Neuronal stem cell (in vitro differentiated cells): ENCODE measurements around the gene QRSL1.

Experiments
- DNase-seq: peaks from one replicate; pipeline ENCODE4 v3.0.0-alpha.2; 2013; ENCODE audit warnings: low spot score
- H2AFZ ChIP-seq: one replicate; pipeline ENCODE4 v1.6.1; 2013; ENCODE audit warnings: mild to moderate bottlenecking, low read length, inconsistent platforms
- H2AK5ac ChIP-seq: 2 replicates; pipeline ENCODE4 v1.6.1; 2013; ENCODE audit warnings: low read depth, mild to moderate bottlenecking, inconsistent platforms, low read length, moderate library complexity, mixed read lengths
- H2BK120ac ChIP-seq: 2 replicates; pipeline ENCODE4 v1.6.1; 2013; ENCODE audit warnings: low read depth, mild to moderate bottlenecking, inconsistent platforms, low read length, moderate library complexity, mixed read lengths
- H2BK12ac ChIP-seq: one replicate; pipeline ENCODE4 v1.6.1; 2013; ENCODE audit warnings: low read length, inconsistent platforms
- H2BK15ac ChIP-seq: 2 replicates; pipeline ENCODE4 v1.6.1; 2013; ENCODE audit warnings: mild to moderate bottlenecking, low read length, inconsistent platforms, mixed read lengths
- H2BK5ac ChIP-seq: one replicate; pipeline ENCODE4 v1.6.1; 2013; ENCODE audit warnings: inconsistent platforms, mild to moderate bottlenecking, low read length, moderate library complexity
- H3K14ac ChIP-seq: one replicate; pipeline ENCODE4 v1.6.1; 2013; ENCODE audit warnings: low read length, inconsistent platforms
- H3K18ac ChIP-seq: 2 replicates; pipeline ENCODE4 v1.6.1; 2013; ENCODE audit warnings: low read length, inconsistent platforms
- H3K23ac ChIP-seq: 2 replicates; pipeline ENCODE4 v1.6.1; 2013; ENCODE audit warnings: low read depth, mild to moderate bottlenecking, mixed read lengths, low read length, inconsistent platforms; ENCODE audit not compliant: poor library complexity
- H3K27ac ChIP-seq: replicated peaks from 3 replicates; pipeline ENCODE4 v1.5.1; 2013; ENCODE audit warnings: low read length, inconsistent platforms
- H3K27me3 ChIP-seq, 3 experiments: 2 replicates each; pipeline ENCODE4 v1.6.1; 2013; ENCODE audit warnings: low read length in 3 of 3, mild to moderate bottlenecking in 2 of 3, inconsistent platforms in 1 of 3, low read depth in 1 of 3, mixed read lengths in 1 of 3, moderate library complexity in 1 of 3; ENCODE audit not compliant: control insufficient read depth in 3 of 3, insufficient read depth in 3 of 3
- H3K36me3 ChIP-seq, 2 donors: replicated peaks in 1 of 2; 2 replicates each; pipeline ENCODE4 v1.6.1; 2013; ENCODE audit warnings: low read length in 2 of 2; ENCODE audit not compliant: control insufficient read depth in 2 of 2, insufficient read depth in 2 of 2
- H3K4ac ChIP-seq: 2 replicates; pipeline ENCODE4 v1.6.1; 2013; ENCODE audit warnings: inconsistent platforms, mild to moderate bottlenecking, low read length, moderate library complexity
- H3K4me1 ChIP-seq, 2 donors: 1 replicate in 1 of 2; 2 replicates in 1 of 2; pipeline ENCODE4 v1.6.1; 2013; ENCODE audit warnings: low read length in 2 of 2, low read depth in 1 of 2; ENCODE audit not compliant: control insufficient read depth in 2 of 2, insufficient read depth in 1 of 2
- H3K4me2 ChIP-seq: one replicate; pipeline ENCODE4 v1.6.1; 2013; ENCODE audit warnings: mild to moderate bottlenecking, low read length, inconsistent platforms; ENCODE audit not compliant: insufficient read depth, poor library complexity, severe bottlenecking
- H3K4me3 ChIP-seq, 2 donors: 2 replicates each; pipeline ENCODE4 v1.5.1; 2013; ENCODE audit warnings: low read length in 2 of 2, mild to moderate bottlenecking in 2 of 2, inconsistent platforms in 1 of 2, moderate library complexity in 1 of 2
- H3K79me1 ChIP-seq: one replicate; pipeline ENCODE4 v1.6.1; 2013; ENCODE audit warnings: low read depth, mild to moderate bottlenecking, inconsistent platforms, low read length, moderate library complexity
- H3K9ac ChIP-seq: one replicate; pipeline ENCODE4 v1.6.1; 2013; ENCODE audit warnings: mild to moderate bottlenecking, low read depth, low read length, inconsistent platforms; ENCODE audit not compliant: poor library complexity
- H3K9me3 ChIP-seq, 2 donors: replicated peaks in 1 of 2; 2 replicates each; pipeline versions ENCODE3 to v1.6.1; 2013; ENCODE audit warnings: low read length in 2 of 2, mild to moderate bottlenecking in 2 of 2, inconsistent platforms in 1 of 2, low read depth in 1 of 2, mixed read lengths in 1 of 2, moderate library complexity in 1 of 2; ENCODE audit not compliant: control insufficient read depth in 2 of 2, insufficient read depth in 1 of 2
- H4K8ac ChIP-seq: one replicate; pipeline ENCODE4 v1.6.1; 2013; ENCODE audit warnings: low read depth, mild to moderate bottlenecking, inconsistent platforms, low read length, moderate library complexity
- H4K91ac ChIP-seq: one replicate; pipeline ENCODE4 v1.6.1; 2013; ENCODE audit warnings: low read length, low read depth, mild to moderate bottlenecking, inconsistent platforms; ENCODE audit not compliant: poor library complexity
- WGBS, 2 donors: extraction: QIAGEN DNeasy Blood & Tissue Kit; methylation state at CpG; one replicate each; pipeline ENCODE4 v1.1.7; 2013; ENCODE audit warnings: missing lambda C conversion rate in 2 of 2, mixed read lengths in 1 of 2; ENCODE audit not compliant: insufficient read length in 2 of 2, insufficient replicate concordance in 1 of 2; ENCODE audit errors: extremely low coverage in 2 of 2; 5-methylcytosine and 5-hydroxymethylcytosine counted together

Gene QRSL1

DNA sequence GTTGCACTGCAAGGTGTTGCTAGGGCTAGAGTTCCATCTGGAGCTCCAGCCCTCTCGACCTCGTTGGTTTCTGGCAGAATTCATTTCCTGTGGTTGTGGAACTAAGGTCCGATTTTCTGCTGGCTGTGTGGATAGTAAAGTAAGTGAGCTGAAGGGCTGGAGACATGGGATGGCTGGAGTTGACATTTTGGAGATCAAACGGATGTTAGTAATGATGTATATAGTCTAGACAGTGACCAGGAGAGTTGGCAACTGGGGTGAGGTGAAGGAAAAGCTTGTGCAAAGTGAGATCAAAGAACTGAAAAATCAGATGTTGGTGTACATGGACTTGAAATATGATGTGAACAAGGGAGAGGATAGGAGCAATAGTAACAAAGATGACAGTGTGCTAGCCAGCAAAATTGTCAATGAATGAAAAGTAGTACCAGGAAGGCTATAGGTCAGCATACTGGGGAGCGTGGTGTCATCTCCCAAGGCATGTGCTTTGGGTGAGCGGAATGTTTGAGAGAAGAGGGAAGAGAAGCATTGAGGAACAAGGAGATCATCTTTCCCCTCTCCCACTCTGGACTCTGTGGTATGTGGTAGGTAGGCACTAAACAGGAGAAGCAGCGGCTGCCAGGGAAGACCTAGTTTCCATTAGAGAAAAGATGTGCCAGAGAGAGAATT lies 7.8 kb downstream of the QRSL1 start:
- DNase-seq = no peak
- no peak overlapping the region for H2AFZ ChIP-seq
- H2AK5ac ChIP-seq = no peak overlapping the region
- H3K4me2 ChIP-seq = no peak overlapping the region
- H3K79me1 ChIP-seq = peaks cover 1% of the 10 kb centered on the region
- H2BK5ac ChIP-seq = no peak overlapping the region
- no peak overlapping the region for H4K91ac ChIP-seq
- H2BK15ac ChIP-seq = no peak overlapping the region
- no peaks in the 10 kb centered on the region for H3K9me3 ChIP-seq
- H3K14ac ChIP-seq = no peak overlapping the region
- H3K4ac ChIP-seq = no peak overlapping the region
- H3K18ac ChIP-seq = no peak overlapping the region
- no peak overlapping the region for H3K4me3 ChIP-seq
- no peak overlapping the region for H4K8ac ChIP-seq
- no peak overlapping the region for H3K9ac ChIP-seq
- H3K27ac ChIP-seq = no peak overlapping the region
- H3K4me1 ChIP-seq = no peaks in the 10 kb centered on the region
- no peak overlapping the region for H3K23ac ChIP-seq
- H2BK120ac ChIP-seq = no peak overlapping the region
- no peaks in the 10 kb centered on the region for H3K27me3 ChIP-seq
- H3K36me3 ChIP-seq = peaks cover 0 to 19% of the 10 kb centered on the region in 2 donors
- WGBS, 2 donors = no CpG with 5 or more reads among the region's 7 CpGs
- H2BK12ac ChIP-seq = no peak overlapping the region

DNA sequence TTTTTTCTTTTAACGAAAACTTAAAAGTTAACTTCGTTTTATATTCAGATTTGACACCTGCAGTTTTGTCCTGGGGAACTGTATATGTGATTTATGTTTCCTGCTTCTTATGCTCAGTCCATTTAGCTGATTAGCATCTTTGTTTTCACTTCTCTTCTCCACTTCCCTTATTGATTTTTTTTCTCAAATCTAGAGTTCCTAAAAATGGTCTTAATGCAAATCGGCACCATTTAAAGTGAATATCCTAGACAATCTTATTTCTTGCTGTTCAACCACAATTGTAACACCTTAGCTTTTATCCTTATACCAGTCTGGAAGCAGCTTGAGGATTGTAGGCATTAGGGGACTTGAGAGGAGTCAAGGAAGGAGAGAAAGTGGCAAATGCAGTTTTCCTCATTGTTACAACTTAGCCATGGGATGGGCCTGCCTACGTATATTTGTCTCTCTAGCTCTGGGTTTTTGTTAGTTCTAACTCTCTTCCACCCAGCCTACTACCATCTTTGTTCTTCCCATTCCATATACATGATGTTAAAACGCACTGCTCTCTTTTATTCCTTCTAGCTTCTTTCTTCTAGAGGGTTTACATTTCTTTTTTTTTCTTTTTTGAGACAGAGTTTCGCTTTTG lies 8.5 kb downstream of the QRSL1 start:
- no peak overlapping the region for H3K4me2 ChIP-seq
- no peak overlapping the region for H2BK120ac ChIP-seq
- H3K4ac ChIP-seq = no peak overlapping the region
- no peak overlapping the region for H4K91ac ChIP-seq
- DNase-seq = no peak
- H2AFZ ChIP-seq = no peak overlapping the region
- H2BK15ac ChIP-seq = no peak overlapping the region
- no peaks in the 10 kb centered on the region for H3K9me3 ChIP-seq
- H2BK5ac ChIP-seq = no peak overlapping the region
- no CpG with 5 or more reads among the region's 6 CpGs for WGBS, 2 donors
- H3K4me1 ChIP-seq = no peaks in the 10 kb centered on the region
- no peak overlapping the region for H3K18ac ChIP-seq
- H3K79me1 ChIP-seq = peaks cover 1% of the 10 kb centered on the region
- H3K14ac ChIP-seq = no peak overlapping the region
- H3K27me3 ChIP-seq = no peaks in the 10 kb centered on the region
- H2AK5ac ChIP-seq = no peak overlapping the region
- no peak overlapping the region for H3K23ac ChIP-seq
- H4K8ac ChIP-seq = no peak overlapping the region
- H3K9ac ChIP-seq = no peak overlapping the region
- H3K4me3 ChIP-seq = no peak overlapping the region
- H3K27ac ChIP-seq = no peak overlapping the region
- H3K36me3 ChIP-seq = peaks cover 3 to 25% of the 10 kb centered on the region in 2 donors
- H2BK12ac ChIP-seq = no peak overlapping the region

DNA sequence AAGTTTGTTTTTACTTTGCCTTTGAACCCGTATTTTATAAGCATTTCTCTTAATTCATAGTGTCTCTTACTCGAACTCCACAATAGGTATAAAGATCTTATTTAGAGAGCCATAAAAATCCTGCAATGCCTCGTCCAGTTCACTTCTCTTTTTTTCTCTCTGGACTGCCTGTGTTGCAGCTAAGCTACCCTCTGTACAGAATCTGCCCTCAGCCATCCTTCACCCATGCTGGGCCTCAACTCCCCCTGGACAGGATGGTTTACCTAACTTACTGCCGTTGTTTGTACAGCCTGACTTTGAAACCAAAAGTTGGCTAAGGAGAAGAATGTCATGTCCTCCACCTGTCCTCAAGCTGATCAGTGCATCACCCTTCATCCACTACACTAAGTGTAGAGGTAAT lies 10.4 kb downstream of the QRSL1 start:
- H3K36me3 ChIP-seq = peaks cover 3 to 45% of the 10 kb centered on the region in 2 donors
- no peak overlapping the region for H3K23ac ChIP-seq
- H3K4me2 ChIP-seq = no peak overlapping the region
- H2AFZ ChIP-seq = no peak overlapping the region
- H3K27ac ChIP-seq = no peak overlapping the region
- H3K9ac ChIP-seq = no peak overlapping the region
- no peak overlapping the region for H4K8ac ChIP-seq
- H3K4me1 ChIP-seq = no peaks in the 10 kb centered on the region
- no peak overlapping the region for H2AK5ac ChIP-seq
- H2BK12ac ChIP-seq = no peak overlapping the region
- H3K27me3 ChIP-seq = no peaks in the 10 kb centered on the region
- H3K4me3 ChIP-seq = no peak overlapping the region
- no peak for DNase-seq
- H3K4ac ChIP-seq = no peak overlapping the region
- H3K14ac ChIP-seq = no peak overlapping the region
- H3K9me3 ChIP-seq = no peaks in the 10 kb centered on the region
- no peak overlapping the region for H2BK120ac ChIP-seq
- no peak overlapping the region for H2BK15ac ChIP-seq
- H4K91ac ChIP-seq = no peak overlapping the region
- no peak overlapping the region for H2BK5ac ChIP-seq
- H3K18ac ChIP-seq = no peak overlapping the region
- peaks cover 3% of the 10 kb centered on the region for H3K79me1 ChIP-seq
- no CpG with 5 or more reads among the region's 4 CpGs for WGBS, 2 donors

DNA sequence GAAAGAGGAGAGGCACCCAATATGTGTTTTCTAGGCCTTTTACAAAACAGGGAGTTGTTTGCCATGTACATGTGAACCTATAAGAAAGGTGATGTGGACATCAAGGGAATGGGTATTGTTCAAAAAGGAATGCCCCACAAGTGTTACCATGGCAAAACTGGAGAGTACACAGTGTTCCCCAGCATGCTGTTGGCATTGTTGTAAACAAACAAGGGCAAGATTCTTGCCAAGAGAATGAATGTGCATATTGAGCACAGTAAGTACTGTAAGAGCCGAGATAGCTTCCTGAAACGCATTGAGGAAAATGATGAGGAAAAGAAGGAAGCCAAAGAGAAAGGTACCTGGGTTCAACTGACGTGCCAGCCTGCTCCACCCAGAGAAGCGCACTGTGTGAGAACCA lies 13.1 kb downstream of the QRSL1 start:
- no peak for DNase-seq
- no peak overlapping the region for H4K8ac ChIP-seq
- no peak overlapping the region for H2AFZ ChIP-seq
- H3K36me3 ChIP-seq = peaks cover 3 to 60% of the 10 kb centered on the region in 2 donors
- H2BK12ac ChIP-seq = no peak overlapping the region
- WGBS, 2 donors = no CpG with 5 or more reads among the region's 4 CpGs
- H2BK120ac ChIP-seq = no peak overlapping the region
- H2BK5ac ChIP-seq = no peak overlapping the region
- H3K23ac ChIP-seq = no peak overlapping the region
- H3K4ac ChIP-seq = no peak overlapping the region
- H3K9ac ChIP-seq = no peak overlapping the region
- no peak overlapping the region for H3K4me2 ChIP-seq
- no peak overlapping the region for H2AK5ac ChIP-seq
- H3K4me3 ChIP-seq = no peak overlapping the region
- no peak overlapping the region for H3K14ac ChIP-seq
- H3K79me1 ChIP-seq = peaks cover 1% of the 10 kb centered on the region
- no peaks in the 10 kb centered on the region for H3K9me3 ChIP-seq
- no peaks in the 10 kb centered on the region for H3K27me3 ChIP-seq
- no peak overlapping the region for H4K91ac ChIP-seq
- no peaks in the 10 kb centered on the region for H3K4me1 ChIP-seq
- no peak overlapping the region for H2BK15ac ChIP-seq
- no peak overlapping the region for H3K27ac ChIP-seq
- no peak overlapping the region for H3K18ac ChIP-seq
